GM21360 (cell line): ENCODE data around the gene RPS14.
"Not testable (repeated sequence)": the region's sequence is repeated elsewhere in the genome, so short reads cannot be mapped to it uniquely, and the experiment has no call there.

Experiments used
- ATAC-seq: cut with Tn5 transposase; IDR thresholded peaks from one replicate; pipeline ENCODE4 v1.9.1; 2021; ENCODE audit warnings: mild to moderate bottlenecking, moderate library complexity; ENCODE audit not compliant: unreplicated experiment

RPS14 gene

GRCh38 chr5:150447188-150447587 is 2.4 kb downstream of the RPS14 start:
- no peak for ATAC-seq

GRCh38 chr5:150446583-150446982 is 3.0 kb downstream of the RPS14 start:
- no peak for ATAC-seq

DNA sequence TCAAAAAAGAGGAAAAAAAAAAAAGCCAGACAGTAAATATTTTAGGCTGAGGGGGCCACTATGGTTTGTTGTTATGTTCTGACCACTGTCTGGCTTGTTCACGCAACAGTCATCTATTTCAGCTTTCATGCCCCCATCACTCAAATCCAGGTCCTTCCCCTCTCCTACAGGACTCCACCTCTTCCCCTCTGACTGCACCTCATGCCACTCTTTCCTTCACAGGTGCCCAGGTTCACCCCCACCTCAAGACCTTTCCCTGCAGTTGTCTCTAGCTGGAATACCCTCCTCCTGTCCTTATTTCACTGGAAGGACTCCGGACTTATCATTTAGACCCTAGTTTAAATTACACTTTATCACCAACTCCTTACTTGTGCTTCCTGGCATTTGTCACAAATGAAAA is 3.5 kb downstream of the RPS14 start:
- no peak for ATAC-seq

- no peak for ATAC-seq
Measured at GRCh38 chr5:150444770-150445169, 4.8 kb downstream of the RPS14 start.

- no peak for ATAC-seq
Measured at GRCh38 chr5:150443242-150444075, 6.1 kb downstream of the RPS14 start.

- ATAC-seq = no peak
Measured at GRCh38 chr5:150442699-150443080, 6.8 kb downstream of the RPS14 start.

GRCh38 chr5:150441813-150442698 is 7.5 kb downstream of the RPS14 start:
- no peak for ATAC-seq

- ATAC-seq = no peak
Measured at GRCh38 chr5:150440948-150441812, 8.4 kb downstream of the RPS14 start.

GRCh38 chr5:150438873-150439546 is 10.5 kb downstream of the RPS14 start:
- ATAC-seq = no peak

- ATAC-seq = peak; percentile 92
Measured at GRCh38 chr5:150436141-150436680, 13.3 kb downstream of the RPS14 start.

- ATAC-seq = no peak
Measured at GRCh38 chr5:150434464-150434863, 15.1 kb downstream of the RPS14 start.

GRCh38 chr5:150431574-150431973 is 18.0 kb downstream of the RPS14 start:
- ATAC-seq = no peak

GRCh38 chr5:150431048-150431447 is 18.5 kb downstream of the RPS14 start:
- ATAC-seq = no peak

GRCh38 chr5:150429410-150429873 is 20.1 kb downstream of the RPS14 start:
- no peak for ATAC-seq

DNA sequence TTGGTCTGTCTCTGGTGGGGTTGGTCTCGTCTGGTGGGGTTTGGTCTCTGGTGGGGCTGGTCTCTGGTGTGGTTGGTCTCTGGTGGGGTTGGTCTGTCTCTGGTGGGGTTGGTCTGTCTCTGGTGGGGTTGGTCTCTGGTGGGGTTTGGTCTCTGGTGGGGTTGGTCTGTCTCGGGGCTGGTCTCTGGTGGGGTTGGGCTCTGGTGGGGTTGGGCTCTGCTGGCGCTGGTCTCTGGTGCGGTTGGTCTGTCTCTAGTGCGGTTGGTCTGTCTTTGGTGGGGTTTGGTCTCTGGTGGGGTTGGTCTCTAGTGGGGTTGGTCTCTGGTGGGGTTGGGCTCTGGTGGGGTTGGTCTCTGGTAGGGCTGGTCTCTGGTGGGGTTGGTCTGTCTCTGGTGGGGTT is 20.6 kb downstream of the RPS14 start:
- ATAC-seq = no peak

DNA sequence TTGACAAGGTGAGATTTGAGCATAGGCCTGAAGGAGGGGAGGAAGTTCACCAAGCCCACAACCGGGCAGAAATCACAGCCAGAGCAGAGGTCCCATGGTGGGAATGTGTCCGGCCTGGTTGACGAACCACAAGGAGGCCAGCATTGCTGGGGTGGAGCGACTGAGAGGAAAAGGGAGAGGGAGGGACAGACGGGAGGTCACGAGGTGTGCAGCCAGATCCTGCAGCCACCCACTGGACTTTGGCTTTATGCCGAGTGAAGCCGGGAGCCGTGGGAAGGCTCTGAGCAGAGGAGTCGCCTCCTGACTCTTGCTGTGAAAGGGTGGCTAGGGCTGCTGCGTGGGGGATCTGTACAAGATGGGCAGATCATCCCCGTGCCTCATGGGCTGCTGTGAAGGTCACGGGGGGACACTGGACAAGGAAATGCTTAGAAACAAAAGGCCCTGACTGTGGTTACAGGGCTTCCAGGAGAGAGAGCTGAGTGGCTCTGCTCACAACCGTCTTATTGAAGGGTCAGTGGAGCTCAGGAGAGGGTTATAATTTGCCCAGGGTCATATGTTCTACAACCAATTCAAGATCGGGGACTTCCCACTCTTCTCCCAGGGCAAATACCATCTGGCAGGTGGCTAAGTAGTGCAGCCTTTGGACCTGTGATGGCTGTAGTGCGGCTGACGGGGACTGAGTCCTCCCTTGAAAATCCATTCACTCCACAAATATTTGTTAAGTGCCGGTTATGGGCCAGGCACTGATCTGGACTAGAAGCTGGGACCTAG is 21.2 kb downstream of the RPS14 start:
- no peak for ATAC-seq

GRCh38 chr5:150426165-150426564 is 23.4 kb downstream of the RPS14 start:
- not testable (repeated sequence) for ATAC-seq

DNA sequence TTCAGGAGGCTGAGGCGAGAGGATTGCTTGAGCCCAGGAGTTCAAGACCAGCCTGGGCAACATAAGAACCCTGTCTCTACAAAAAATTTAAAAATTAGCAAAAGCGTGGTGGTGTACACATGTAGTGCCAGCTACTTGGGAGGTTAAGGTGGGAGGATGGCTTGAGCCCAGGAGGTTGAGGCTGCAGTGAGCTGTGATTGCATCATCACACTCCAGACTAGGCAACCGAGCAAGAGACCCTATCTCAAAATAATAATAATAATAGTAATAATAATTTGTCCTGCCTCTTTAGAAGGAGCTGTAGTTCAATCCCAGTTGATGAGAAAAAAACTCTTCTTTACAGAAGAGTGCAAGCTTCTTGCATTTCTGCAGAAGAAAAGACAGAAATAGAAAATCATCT is 26.8 kb downstream of the RPS14 start:
- ATAC-seq = no peak

- no peak for ATAC-seq
Measured at GRCh38 chr5:150422075-150422474, 27.5 kb downstream of the RPS14 start.
